ENCODE data around the gene TLCD5.

GRCh38 chr11:120372296-120372695, 47.2 kb downstream of the TLCD5 start:
- TF ChIP-seq CTCF (IDR thresholded peaks at IDR 0.05) (no peak), POLR2A (IDR thresholded peaks at IDR 0.05) (no peak)

All from right lobe of liver (tissue), 4 donors.